Fibroblast of mammary gland (primary cell): Measurements from ENCODE around the gene OGN.
"Not testable (repeated sequence)": the region's sequence is repeated elsewhere in the genome, so short reads cannot be mapped to it uniquely, and the experiment has no call there.

Experiments used
- DNase-seq: peaks from one replicate; pipeline ENCODE4 v3.0.0-alpha.2; 2010; ENCODE audit warnings: low read depth
- H3K4me3 ChIP-seq: 2 replicates; pipeline ENCODE4 v1.5.1; 2011; ENCODE audit warnings: low read depth, mild to moderate bottlenecking, low read length, moderate library complexity; ENCODE audit not compliant: control insufficient read depth
- CTCF ChIP-seq: conservative IDR thresholded peaks from 2 replicates; pipeline ENCODE4 v1.5.1; 2011; ENCODE audit warnings: low read depth, low read length, inconsistent platforms; ENCODE audit not compliant: control insufficient read depth, insufficient read depth

The OGN gene

GRCh38 chr9:92424340-92424739 is 20.0 kb upstream of the OGN start, which contains the start of gene OMD:
OMD (minus strand) TSS chr9:92424471; CDS start chr9:92417558, 6,913 bp downstream.
- no peak for TF ChIP-seq CTCF
- peak; percentile 19 for DNase-seq
- H3K4me3 ChIP-seq, result no peak within 1 kb of the TSS

- DNase-seq, result no peak
- H3K4me3 ChIP-seq, result no peak overlapping the region
- TF ChIP-seq CTCF, result no peak
Observed at GRCh38 chr9:92423612-92424011, 19.2 kb upstream of the OGN start.

GRCh38 chr9:92422611-92423338 is 18.4 kb upstream of the OGN start:
- DNase-seq, result no peak
- H3K4me3 ChIP-seq, result no peak overlapping the region

GRCh38 chr9:92414566-92414965 is 10.2 kb upstream of the OGN start:
- no peak overlapping the region for H3K4me3 ChIP-seq
- no peak for DNase-seq
- no peak for TF ChIP-seq CTCF

More at GRCh38 chr9:92422611-92423338, 18.4 kb upstream of the OGN start:
- TF ChIP-seq CTCF, result no peak

- not testable (repeated sequence) for H3K4me3 ChIP-seq
- DNase-seq, result peak; percentile 53
Observed at GRCh38 chr9:92411157-92411556, 6.8 kb upstream of the OGN start.

- no peak for DNase-seq
- no peak overlapping the region for H3K4me3 ChIP-seq
- no peak for TF ChIP-seq CTCF
Observed at GRCh38 chr9:92408747-92409478, 4.5 kb upstream of the OGN start.

GRCh38 chr9:92407818-92408217 is 3.4 kb upstream of the OGN start:
- no peak for DNase-seq
- H3K4me3 ChIP-seq, result no peak overlapping the region
- TF ChIP-seq CTCF, result no peak
